GM10847 (cell line): ENCODE results near the gene HOXD12.

Source experiments
- POLR2A ChIP-seq: IDR thresholded peaks from 2 replicates; pipeline ENCODE4 v1.6.1; 2011; ENCODE audit not compliant: insufficient read length; ENCODE audit errors: extremely low read depth

HOXD12 gene

GRCh38 chr2:176076796-176077195 is 22.8 kb upstream of the HOXD12 start:
- no peak for TF ChIP-seq POLR2A

- no peak for TF ChIP-seq POLR2A
These were observed 20.9 kb upstream of the HOXD12 start for GRCh38 chr2:176078541-176079284.

GRCh38 chr2:176079285-176079830 is 20.2 kb upstream of the HOXD12 start:
- no peak for TF ChIP-seq POLR2A

GRCh38 chr2:176079831-176080539 is 19.6 kb upstream of the HOXD12 start:
- no peak for TF ChIP-seq POLR2A

- TF ChIP-seq POLR2A: no peak
These were observed 18.8 kb upstream of the HOXD12 start for GRCh38 chr2:176080540-176081375.

- TF ChIP-seq POLR2A: no peak
These were observed 18.2 kb upstream of the HOXD12 start for GRCh38 chr2:176081376-176081836.

GRCh38 chr2:176081837-176082524 is 17.6 kb upstream of the HOXD12 start:
- TF ChIP-seq POLR2A: no peak

GRCh38 chr2:176082525-176082823 is 17.1 kb upstream of the HOXD12 start:
- TF ChIP-seq POLR2A: no peak

- no peak for TF ChIP-seq POLR2A
These were observed 16.5 kb upstream of the HOXD12 start for GRCh38 chr2:176082824-176083751.

GRCh38 chr2:176083796-176084261 is 15.8 kb upstream of the HOXD12 start, which contains the start of gene EVX2:
Gene EVX2, minus strand, starts transcription at chr2:176083962. Its CDS starts 186 bp downstream, at chr2:176083776.
- TF ChIP-seq POLR2A: no peak

GRCh38 chr2:176084611-176085119 is 14.9 kb upstream of the HOXD12 start:
- TF ChIP-seq POLR2A: no peak

- TF ChIP-seq POLR2A: no peak
These were observed 14.3 kb upstream of the HOXD12 start for GRCh38 chr2:176085120-176085788.
